ENCODE measurements around the gene MYOZ3.

Gene MYOZ3

GRCh38 chr5:150706776-150707390, 45.8 kb downstream of the MYOZ3 start:
- DNase-seq = no peak

GRCh38 chr5:150710165-150710564, 49.1 kb downstream of the MYOZ3 start:
- no peak for DNase-seq

DNA sequence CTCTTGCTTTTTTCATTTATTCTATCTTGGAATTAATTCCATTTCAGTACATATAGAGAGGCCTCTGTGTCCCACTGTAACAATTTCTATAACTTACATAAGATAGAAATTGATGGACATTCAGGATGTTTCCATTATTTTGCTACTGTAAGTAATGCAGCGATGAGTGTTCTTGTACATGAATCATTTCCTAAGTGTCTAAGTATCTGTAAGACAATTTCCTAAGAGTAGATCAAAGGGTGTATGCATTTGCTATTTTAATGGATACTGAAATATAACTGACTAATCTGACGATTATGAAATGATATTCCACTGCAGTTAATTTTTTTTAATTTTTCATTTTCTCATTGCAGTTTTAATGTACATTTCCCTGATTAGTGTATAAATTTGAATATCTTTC, 62.8 kb downstream of the MYOZ3 start:
- DNase-seq = no peak
